IPS-18a (cell line): ENCODE results near the gene ANO1.

Source experiments
- H3K27ac ChIP-seq: one replicate; pipeline ENCODE4 v1.5.1; 2013; ENCODE audit warnings: low read length
- H3K27me3 ChIP-seq: one replicate; pipeline ENCODE4 v1.6.1; 2013; ENCODE audit warnings: mild to moderate bottlenecking, low read length; ENCODE audit not compliant: control insufficient read depth, insufficient read depth
- H3K36me3 ChIP-seq: one replicate; pipeline ENCODE4 v1.6.1; 2013; ENCODE audit warnings: low read depth, low read length; ENCODE audit not compliant: control insufficient read depth
- H3K4me1 ChIP-seq: one replicate; pipeline ENCODE4 v1.6.1; 2013; ENCODE audit warnings: low read depth, low read length; ENCODE audit not compliant: control insufficient read depth
- H3K4me3 ChIP-seq: one replicate; pipeline ENCODE4 v1.5.1; 2013; ENCODE audit warnings: low read length
- H3K9ac ChIP-seq: one replicate; pipeline ENCODE4 v1.6.1; 2013; ENCODE audit warnings: mild to moderate bottlenecking, low read length, moderate library complexity
- H3K9me3 ChIP-seq: one replicate; pipeline ENCODE4 v1.6.1; 2013; ENCODE audit warnings: low read depth, low read length; ENCODE audit not compliant: control insufficient read depth

The ANO1 gene

GRCh38 chr11:70111269-70112016, 33.3 kb downstream of the ANO1 start:
- H3K4me3 ChIP-seq: no peak overlapping the region
- H3K27me3 ChIP-seq: no peaks in the 10 kb centered on the region
- H3K36me3 ChIP-seq: no peaks in the 10 kb centered on the region
- H3K27ac ChIP-seq: no peak overlapping the region
- no peak overlapping the region for H3K9ac ChIP-seq
- no peaks in the 10 kb centered on the region for H3K9me3 ChIP-seq
- H3K4me1 ChIP-seq: peaks cover 5% of the 10 kb centered on the region

- no peak overlapping the region for H3K9ac ChIP-seq
- H3K36me3 ChIP-seq: no peaks in the 10 kb centered on the region
- no peak overlapping the region for H3K4me3 ChIP-seq
- no peaks in the 10 kb centered on the region for H3K27me3 ChIP-seq
- no peak overlapping the region for H3K27ac ChIP-seq
- no peaks in the 10 kb centered on the region for H3K9me3 ChIP-seq
- H3K4me1 ChIP-seq: peaks cover 5% of the 10 kb centered on the region
These were observed 33.9 kb downstream of the ANO1 start for GRCh38 chr11:70112017-70112434.

GRCh38 chr11:70113801-70114200, 35.7 kb downstream of the ANO1 start:
- no peaks in the 10 kb centered on the region for H3K9me3 ChIP-seq
- no peaks in the 10 kb centered on the region for H3K36me3 ChIP-seq
- H3K27ac ChIP-seq: no peak overlapping the region
- no peaks in the 10 kb centered on the region for H3K27me3 ChIP-seq
- H3K4me3 ChIP-seq: no peak overlapping the region
- no peak overlapping the region for H3K9ac ChIP-seq
- peaks cover 5% of the 10 kb centered on the region for H3K4me1 ChIP-seq

GRCh38 chr11:70115778-70116177, 37.7 kb downstream of the ANO1 start:
- H3K27me3 ChIP-seq: no peaks in the 10 kb centered on the region
- no peak overlapping the region for H3K9ac ChIP-seq
- no peaks in the 10 kb centered on the region for H3K9me3 ChIP-seq
- H3K4me3 ChIP-seq: no peak overlapping the region
- no peaks in the 10 kb centered on the region for H3K36me3 ChIP-seq
- peaks cover 5% of the 10 kb centered on the region for H3K4me1 ChIP-seq
- H3K27ac ChIP-seq: no peak overlapping the region

- no peaks in the 10 kb centered on the region for H3K36me3 ChIP-seq
- H3K9ac ChIP-seq: no peak overlapping the region
- no peak overlapping the region for H3K27ac ChIP-seq
- H3K27me3 ChIP-seq: no peaks in the 10 kb centered on the region
- no peak overlapping the region for H3K4me3 ChIP-seq
- no peaks in the 10 kb centered on the region for H3K9me3 ChIP-seq
- peaks cover 4% of the 10 kb centered on the region for H3K4me1 ChIP-seq
These were observed 38.4 kb downstream of the ANO1 start for GRCh38 chr11:70116386-70117065.

GRCh38 chr11:70117567-70118145, 39.5 kb downstream of the ANO1 start:
- no peak overlapping the region for H3K4me3 ChIP-seq
- H3K9ac ChIP-seq: no peak overlapping the region
- H3K9me3 ChIP-seq: no peaks in the 10 kb centered on the region
- no peaks in the 10 kb centered on the region for H3K4me1 ChIP-seq
- H3K27ac ChIP-seq: no peak overlapping the region
- H3K36me3 ChIP-seq: no peaks in the 10 kb centered on the region
- no peaks in the 10 kb centered on the region for H3K27me3 ChIP-seq

- no peak overlapping the region for H3K4me3 ChIP-seq
- H3K9me3 ChIP-seq: no peaks in the 10 kb centered on the region
- H3K36me3 ChIP-seq: no peaks in the 10 kb centered on the region
- H3K9ac ChIP-seq: no peak overlapping the region
- H3K27me3 ChIP-seq: no peaks in the 10 kb centered on the region
- no peak overlapping the region for H3K27ac ChIP-seq
- peaks cover 4% of the 10 kb centered on the region for H3K4me1 ChIP-seq
These were observed 40.5 kb downstream of the ANO1 start for GRCh38 chr11:70118642-70119041.

GRCh38 chr11:70119502-70119901, 41.4 kb downstream of the ANO1 start:
- H3K4me3 ChIP-seq: no peak overlapping the region
- no peak overlapping the region for H3K9ac ChIP-seq
- peaks cover 4% of the 10 kb centered on the region for H3K4me1 ChIP-seq
- H3K27ac ChIP-seq: no peak overlapping the region
- no peaks in the 10 kb centered on the region for H3K9me3 ChIP-seq
- no peaks in the 10 kb centered on the region for H3K27me3 ChIP-seq
- H3K36me3 ChIP-seq: no peaks in the 10 kb centered on the region

- no peaks in the 10 kb centered on the region for H3K36me3 ChIP-seq
These were observed 42.6 kb downstream of the ANO1 start for GRCh38 chr11:70120674-70121073.

GRCh38 chr11:70122490-70123198, 44.5 kb downstream of the ANO1 start:
- Histone ChIP-seq H3K27ac (no peak overlapping the region), H3K36me3 (no peaks in the 10 kb centered on the region), H3K4me1 (peaks cover 6% of the 10 kb centered on the region), H3K4me3 (no peak overlapping the region), H3K9ac (no peak overlapping the region), H3K27me3 (no peaks in the 10 kb centered on the region), H3K9me3 (no peaks in the 10 kb centered on the region)

More at GRCh38 chr11:70120674-70121073, 42.6 kb downstream of the ANO1 start:
- H3K4me3 ChIP-seq: no peak overlapping the region
- H3K27me3 ChIP-seq: no peaks in the 10 kb centered on the region
- no peak overlapping the region for H3K27ac ChIP-seq
- no peaks in the 10 kb centered on the region for H3K9me3 ChIP-seq
- H3K4me1 ChIP-seq: peaks cover 4% of the 10 kb centered on the region
- no peak overlapping the region for H3K9ac ChIP-seq

GRCh38 chr11:70123711-70124110, 45.6 kb downstream of the ANO1 start:
- no peaks in the 10 kb centered on the region for H3K36me3 ChIP-seq
- H3K4me3 ChIP-seq: no peak overlapping the region
- no peaks in the 10 kb centered on the region for H3K9me3 ChIP-seq
- no peaks in the 10 kb centered on the region for H3K27me3 ChIP-seq
- H3K27ac ChIP-seq: no peak overlapping the region
- no peak overlapping the region for H3K9ac ChIP-seq
- peaks cover 17% of the 10 kb centered on the region for H3K4me1 ChIP-seq
